ENCODE measurements around the gene IKZF2.

The IKZF2 gene

DNA sequence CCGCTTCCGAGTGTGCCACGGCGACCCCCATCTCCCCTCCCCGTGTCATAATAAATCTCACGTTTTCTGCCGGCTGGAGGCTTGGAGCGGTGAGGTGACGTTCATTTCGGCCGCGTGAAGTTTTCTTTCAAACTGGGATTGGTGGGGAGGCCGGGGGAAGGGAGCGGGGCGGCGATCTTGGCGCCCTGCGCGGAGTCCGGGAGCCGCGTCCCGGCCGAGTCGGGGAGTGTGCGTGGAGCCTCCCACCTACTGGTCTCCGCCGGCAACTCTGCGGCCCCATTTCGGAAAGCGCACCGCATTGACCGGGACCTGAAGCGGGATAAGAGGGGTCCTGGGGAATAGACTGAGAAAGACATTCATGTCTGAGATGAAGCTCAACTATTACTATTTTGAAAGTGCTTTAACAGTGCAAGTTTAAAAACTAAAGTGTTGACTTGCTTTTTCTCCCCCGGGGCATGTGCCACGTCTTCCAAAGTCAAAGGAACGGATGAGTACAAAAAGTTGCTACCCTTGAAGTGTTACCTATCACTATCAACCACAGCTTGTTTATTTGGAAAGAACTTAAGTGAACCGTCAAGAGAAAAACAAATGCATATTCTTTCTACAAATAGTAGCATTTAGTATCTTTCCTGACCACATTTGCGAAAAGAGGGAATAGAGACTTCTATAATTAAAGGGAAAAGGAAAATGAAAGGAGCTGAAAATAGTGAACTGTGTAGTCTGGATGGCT lies 818 bp upstream of the IKZF2 start:
- DNase-seq = peak; percentile 28

DNA sequence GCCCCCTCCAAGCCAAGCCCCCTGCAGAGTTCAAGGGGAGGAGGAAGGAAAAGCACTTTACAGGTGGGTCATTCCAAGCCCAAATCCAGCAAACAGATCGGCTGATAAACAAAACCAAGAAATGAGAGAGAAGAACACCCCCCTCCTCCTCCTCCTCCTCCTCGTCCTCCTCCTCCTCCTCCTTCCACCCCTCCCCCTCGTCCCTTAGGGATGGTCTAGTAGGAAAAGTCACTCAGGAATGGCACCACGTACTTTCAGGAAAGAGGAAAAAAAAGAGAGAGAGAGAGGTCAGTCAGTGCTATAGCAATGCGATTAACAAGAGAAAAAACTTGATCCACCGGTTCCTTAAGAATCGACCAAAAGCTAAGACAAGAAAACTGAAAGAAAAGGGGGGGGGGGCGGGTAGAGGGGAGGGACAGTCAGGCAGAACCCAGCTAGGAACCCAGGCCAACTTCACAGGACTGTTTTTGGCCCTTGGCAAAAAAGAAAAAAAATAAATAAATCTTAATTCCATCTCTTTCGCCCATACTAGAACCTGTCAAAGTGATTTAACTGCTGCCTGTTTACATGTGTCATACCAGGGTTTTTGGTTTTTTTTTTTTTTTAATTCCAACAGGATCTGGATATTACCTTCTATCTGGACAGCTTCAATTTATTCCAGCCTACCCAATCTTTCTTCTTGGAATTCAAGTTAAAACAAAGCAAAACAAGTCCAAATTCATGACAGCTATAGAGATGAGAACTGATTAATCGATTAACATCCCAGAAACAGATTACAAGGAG lies 906 bp downstream of the IKZF2 start:
- no peak for DNase-seq

GRCh38 chr2:213149949-213150314 lies 1.5 kb downstream of the IKZF2 start:
- no peak for DNase-seq

GRCh38 chr2:213149294-213149875 lies 2.0 kb downstream of the IKZF2 start:
- DNase-seq = no peak

- no peak for DNase-seq
Measured at GRCh38 chr2:213148572-213149261, 2.7 kb downstream of the IKZF2 start.

DNA sequence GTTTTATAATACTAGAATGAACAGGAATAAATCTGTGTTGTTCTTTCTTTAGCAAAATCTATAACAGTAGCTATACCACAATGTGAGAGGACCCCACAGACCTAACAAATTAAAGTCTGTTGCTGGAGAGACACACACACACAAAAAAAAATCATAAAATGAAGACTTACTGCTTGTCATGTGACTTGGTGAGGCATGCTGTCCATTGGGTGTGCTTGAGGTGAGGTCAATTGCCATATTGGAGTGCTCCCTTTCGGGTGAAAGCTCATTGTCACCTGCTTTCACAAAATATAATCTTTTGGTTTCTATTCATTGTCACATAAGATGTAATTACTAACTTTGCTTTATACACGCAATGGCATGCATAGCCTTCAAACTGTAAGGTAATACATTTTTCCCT lies 3.9 kb downstream of the IKZF2 start:
- DNase-seq = no peak

- peak; percentile 18 for DNase-seq
Measured at GRCh38 chr2:213145715-213146242, 5.6 kb downstream of the IKZF2 start.

DNA sequence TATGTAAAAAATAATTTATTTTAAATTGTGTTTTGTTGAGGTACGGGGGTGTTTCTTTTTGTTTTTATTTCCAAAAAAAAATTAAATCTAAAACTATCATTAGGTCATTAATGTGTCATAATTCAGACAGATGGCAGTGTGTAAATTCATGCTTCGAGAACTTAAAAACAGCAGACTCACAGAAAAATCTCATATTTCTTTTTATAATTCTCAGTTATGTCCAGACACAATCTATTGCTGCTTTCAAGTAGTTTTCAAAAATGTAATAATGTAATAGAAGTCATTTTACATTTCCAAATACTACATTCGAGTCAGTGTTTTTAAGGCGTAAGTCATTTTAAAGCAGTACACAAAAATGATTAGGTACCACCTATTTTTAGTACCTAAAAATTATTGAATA lies 14.3 kb downstream of the IKZF2 start:
- DNase-seq = no peak

- DNase-seq = no peak
Measured at GRCh38 chr2:213129311-213129710, 22.1 kb downstream of the IKZF2 start.

GRCh38 chr2:213125646-213126347 lies 25.6 kb downstream of the IKZF2 start:
- DNase-seq = no peak

DNA sequence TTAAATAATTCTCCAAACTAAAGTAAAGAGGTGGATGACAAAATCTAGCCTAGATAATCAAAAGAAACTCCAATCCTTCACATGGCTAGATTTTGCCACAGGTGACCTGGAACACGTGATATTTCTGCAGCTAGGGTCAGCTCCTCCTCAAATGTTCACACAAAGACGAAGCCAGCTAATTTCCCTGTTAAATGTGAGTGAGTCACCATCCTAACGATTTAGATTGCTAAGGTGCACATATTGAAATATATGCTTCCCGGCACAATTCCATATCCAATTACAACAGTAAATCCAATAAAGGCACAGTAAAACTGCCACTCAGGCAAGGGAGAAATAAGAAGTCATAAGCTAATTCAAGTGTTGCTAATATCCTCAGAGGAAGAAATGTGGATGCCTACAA lies 28.7 kb downstream of the IKZF2 start:
- peak; percentile 67 for DNase-seq

- DNase-seq = no peak
Measured at GRCh38 chr2:213121690-213122089, 29.7 kb downstream of the IKZF2 start.

DNA sequence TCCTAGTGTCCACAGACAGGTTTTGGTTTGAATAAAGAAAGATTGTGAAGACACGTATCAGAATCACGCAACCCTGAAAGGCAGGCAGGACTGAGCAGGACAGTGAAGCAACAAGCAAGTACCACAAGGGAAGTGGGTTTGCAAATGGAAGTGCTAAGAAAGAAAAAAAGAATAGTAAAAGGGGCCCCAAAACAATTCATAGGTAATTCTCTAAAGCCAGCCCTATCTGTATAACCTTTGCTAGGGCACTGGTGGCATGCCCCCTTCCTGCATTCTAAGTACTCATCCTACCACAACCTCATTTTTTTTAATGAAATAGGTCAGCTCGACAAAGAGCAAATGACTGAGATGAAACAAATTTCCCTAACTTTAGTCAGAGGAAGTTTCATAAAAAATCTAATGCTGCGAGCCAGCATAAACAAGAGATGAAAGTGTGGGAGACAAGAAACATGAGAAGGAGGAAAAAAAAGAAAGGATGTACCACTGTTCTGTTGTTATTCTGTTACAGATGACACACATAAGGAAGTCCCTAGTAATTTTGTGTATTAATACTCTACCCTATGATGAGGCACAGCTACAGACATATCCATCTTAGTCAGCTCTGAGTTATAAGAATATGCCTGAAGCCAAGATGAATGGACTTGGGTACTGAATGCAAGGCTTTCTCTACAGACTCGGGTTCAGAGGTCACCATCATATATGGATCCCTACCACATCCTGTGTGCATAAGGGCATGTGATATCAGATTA lies 32.2 kb downstream of the IKZF2 start:
- DNase-seq = no peak

- no peak for DNase-seq
Measured at GRCh38 chr2:213108308-213108707, 43.1 kb downstream of the IKZF2 start.

- DNase-seq = no peak
Measured at GRCh38 chr2:213107728-213108127, 43.7 kb downstream of the IKZF2 start.

DNA sequence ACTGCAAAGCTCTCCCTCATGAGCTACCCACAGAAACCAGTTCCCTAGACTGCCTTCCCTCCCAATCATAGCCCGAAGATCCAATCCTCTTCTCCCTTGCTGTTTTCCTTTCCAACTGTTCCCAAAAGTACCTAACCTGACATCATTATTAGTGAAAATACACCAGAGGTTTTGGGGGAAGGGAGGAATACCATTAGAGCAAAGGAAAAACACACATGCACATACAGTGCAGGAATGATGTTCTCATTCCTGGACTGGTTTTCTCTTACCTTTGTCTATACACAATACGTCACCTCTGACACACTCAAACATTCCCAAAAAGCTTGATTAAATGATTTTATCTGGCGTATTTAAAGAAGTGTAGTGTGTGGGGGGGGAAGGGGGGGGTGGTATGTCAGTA lies 46.2 kb downstream of the IKZF2 start:
- no peak for DNase-seq

GRCh38 chr2:213104903-213105202 lies 46.6 kb downstream of the IKZF2 start:
- no peak for DNase-seq

- no peak for DNase-seq
Measured at GRCh38 chr2:213104092-213104902, 47.1 kb downstream of the IKZF2 start.

DNA sequence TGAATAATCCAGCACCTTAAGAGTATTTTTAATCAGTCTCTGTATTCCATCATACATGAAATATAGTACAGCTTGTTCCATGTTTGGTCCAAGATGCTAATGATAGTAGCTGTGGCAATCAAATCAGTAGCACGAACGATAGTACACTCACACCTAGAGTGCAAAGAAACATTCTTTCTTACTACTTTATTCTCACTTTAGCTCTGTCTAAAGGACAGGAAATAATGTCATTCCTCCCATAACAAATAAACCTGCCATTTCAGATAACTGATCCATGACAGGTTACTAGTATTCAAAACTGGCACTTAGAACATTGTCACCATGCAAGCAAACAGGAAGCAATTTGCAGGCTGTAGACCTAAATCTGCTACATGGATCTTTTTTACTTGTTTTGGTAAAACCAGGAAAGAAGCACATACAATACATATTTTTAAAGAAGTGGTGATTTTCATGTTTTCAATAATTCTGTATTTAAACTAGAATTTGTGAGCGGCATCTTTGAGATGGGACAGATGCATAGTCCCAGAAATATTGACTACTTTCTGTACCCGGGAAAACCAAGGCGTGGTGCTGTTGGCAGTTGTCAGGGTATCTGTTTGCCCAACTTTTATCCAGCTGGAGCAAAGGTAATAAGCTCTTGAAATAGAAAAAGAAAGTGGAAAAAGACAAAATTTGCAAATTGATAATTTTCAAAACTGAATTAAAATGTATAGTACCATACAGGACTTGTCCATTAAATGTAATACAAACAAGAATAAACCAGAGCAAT lies 49.5 kb downstream of the IKZF2 start:
- DNase-seq = peak; percentile 12

DNA sequence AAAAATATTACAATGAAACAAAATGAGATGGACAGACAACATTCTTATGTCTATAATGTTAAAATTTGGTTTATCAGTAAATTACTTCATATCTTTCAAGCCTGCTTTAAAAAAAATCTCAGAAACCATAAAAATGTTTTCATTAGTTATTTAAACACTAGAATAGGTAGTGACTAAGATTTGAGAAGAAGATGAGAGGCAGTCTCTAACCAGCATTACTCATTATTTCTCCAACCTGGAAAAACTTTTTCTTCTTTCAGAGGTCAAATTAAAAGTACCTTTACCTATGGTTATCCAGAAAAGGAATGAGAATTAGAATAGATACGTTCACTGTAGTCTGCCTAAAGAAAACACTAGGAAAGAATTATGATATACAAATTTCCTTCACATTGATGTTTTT lies 50.3 kb downstream of the IKZF2 start:
- DNase-seq = no peak
